ENCODE results near the gene ALX4. TPM values are rescaled to one million over a fixed set of nuclear protein-coding genes. Genes with fewer than 3 reads are reported as not detected.

Gene ALX4
- polyA plus RNA-seq, 1 experiment, result not detected

DNA sequence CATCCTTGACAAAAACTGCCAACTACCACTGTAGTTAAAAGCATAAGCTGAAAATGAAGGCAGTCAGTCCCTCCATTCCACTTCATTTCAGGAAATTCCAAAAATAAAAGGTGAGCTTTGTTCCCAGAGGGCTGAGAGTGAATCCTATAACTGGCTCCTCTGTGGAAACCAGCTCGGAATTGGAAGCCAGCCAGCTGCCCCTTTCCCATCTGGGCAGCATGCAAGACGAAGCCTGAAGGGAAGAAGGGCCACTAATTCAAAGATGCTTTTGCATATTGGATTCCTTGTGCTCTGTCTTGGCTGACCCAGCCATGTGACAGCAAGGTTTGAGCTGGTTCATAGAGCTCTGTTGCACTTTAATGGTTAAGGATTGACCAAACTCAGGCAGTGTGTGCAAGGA lies 83.4 kb downstream of the ALX4 start:
- CTCF ChIA-PET, result no interaction called here
- POLR2A ChIA-PET, result no interaction called here
- TF ChIP-seq, protein P1, sequence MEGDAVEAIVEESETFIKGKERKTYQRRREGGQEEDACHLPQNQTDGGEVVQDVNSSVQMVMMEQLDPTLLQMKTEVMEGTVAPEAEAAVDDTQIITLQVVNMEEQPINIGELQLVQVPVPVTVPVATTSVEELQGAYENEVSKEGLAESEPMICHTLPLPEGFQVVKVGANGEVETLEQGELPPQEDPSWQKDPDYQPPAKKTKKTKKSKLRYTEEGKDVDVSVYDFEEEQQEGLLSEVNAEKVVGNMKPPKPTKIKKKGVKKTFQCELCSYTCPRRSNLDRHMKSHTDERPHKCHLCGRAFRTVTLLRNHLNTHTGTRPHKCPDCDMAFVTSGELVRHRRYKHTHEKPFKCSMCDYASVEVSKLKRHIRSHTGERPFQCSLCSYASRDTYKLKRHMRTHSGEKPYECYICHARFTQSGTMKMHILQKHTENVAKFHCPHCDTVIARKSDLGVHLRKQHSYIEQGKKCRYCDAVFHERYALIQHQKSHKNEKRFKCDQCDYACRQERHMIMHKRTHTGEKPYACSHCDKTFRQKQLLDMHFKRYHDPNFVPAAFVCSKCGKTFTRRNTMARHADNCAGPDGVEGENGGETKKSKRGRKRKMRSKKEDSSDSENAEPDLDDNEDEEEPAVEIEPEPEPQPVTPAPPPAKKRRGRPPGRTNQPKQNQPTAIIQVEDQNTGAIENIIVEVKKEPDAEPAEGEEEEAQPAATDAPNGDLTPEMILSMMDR (IDR thresholded peaks at IDR 0.05; ENCODE audit: low read depth, low read length), result no peak

DNA sequence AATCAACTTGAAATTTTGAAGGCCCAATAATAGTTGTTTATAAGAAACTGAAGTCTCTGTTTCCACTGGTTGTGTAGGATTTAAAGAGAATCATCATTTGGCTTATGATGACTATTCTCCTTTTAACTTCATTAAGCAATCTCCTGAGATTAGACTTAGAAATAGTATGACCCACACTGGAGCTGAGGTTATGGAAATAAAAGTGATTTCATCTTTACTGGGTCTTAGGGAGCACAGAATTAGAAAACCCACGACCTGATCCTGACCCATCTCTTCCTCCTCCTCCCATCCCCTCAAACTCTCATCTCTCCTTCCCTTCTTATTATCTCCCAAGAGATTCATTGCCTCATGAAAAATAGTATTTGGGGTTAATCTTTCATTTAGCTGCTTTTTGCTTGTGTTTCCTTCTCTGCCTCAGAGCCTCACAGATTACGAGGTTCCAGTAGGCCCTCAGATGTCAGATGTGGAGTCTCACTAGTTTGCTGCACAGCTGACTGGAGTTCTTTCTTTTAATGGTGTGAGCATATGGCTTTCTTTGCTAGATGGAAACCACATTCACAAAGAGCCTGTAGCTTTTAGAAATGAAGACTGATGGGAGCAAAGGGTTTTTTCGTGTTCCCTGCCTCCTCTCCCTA lies 85.0 kb downstream of the ALX4 start:
- Histone ChIP-seq H3K9me3 (ENCODE audit: control insufficient read depth, insufficient read depth, low read length) (no peaks in the 10 kb centered on the region), H3K27me3 (ENCODE audit: control insufficient read depth, insufficient read depth, low read length) (no peaks in the 10 kb centered on the region), H3K4me3 (ENCODE audit: low read depth, low read length) (no peak overlapping the region), H3K27ac (ENCODE audit: low read depth, low read length) (no peak overlapping the region)
- no peak for DNase-seq (ENCODE audit: low read depth, low spot score)
- CTCF ChIA-PET, result interaction anchor here (0.6 to 1.6 kb wide), 2 partner anchors 92 to 196 kb away, joined by 3 to 6 read pairs; no protein-coding TSS in a partner anchor
- TF ChIP-seq, protein P1 (IDR thresholded peaks at IDR 0.05; ENCODE audit: low read depth, low read length), result no peak
- POLR2A ChIA-PET, result no interaction called here

More for the DNA sequence above, 83.4 kb downstream of the ALX4 start:
- no peak overlapping the region for H3K27ac ChIP-seq (ENCODE audit: low read depth, low read length)
- no peak overlapping the region for H3K4me3 ChIP-seq (ENCODE audit: low read depth, low read length)
- DNase-seq (ENCODE audit: low read depth, low spot score), result no peak
- H3K9me3 ChIP-seq (ENCODE audit: control insufficient read depth, insufficient read depth, low read length), result no peaks in the 10 kb centered on the region
- no peaks in the 10 kb centered on the region for H3K27me3 ChIP-seq (ENCODE audit: control insufficient read depth, insufficient read depth, low read length)

DNA sequence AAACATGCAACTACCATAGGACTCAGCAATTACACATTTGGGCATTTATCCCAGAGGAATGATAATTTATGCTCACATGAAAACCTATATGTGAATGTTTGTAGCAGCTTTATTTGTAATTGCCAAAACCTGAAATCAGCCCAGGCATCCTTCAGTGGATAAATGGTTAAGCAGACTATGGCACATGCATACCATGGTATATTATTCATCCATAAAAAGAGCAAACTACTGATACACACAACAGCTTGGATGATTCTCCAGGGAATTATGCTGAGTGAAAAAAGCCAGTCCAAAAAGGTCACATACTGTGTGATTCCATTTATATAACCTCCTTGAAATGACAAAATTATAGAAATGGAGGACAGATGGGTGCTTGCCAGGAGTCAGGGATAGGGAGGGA lies 86.7 kb downstream of the ALX4 start:
- DNase-seq (ENCODE audit: low read depth, low spot score), result no peak
- Histone ChIP-seq H3K27ac (ENCODE audit: low read depth, low read length) (no peak overlapping the region), H3K27me3 (ENCODE audit: control insufficient read depth, insufficient read depth, low read length) (no peaks in the 10 kb centered on the region), H3K9me3 (ENCODE audit: control insufficient read depth, insufficient read depth, low read length) (no peaks in the 10 kb centered on the region), H3K4me3 (ENCODE audit: low read depth, low read length) (no peak overlapping the region)
- CTCF ChIA-PET, result no interaction called here
- TF ChIP-seq, protein P1 (IDR thresholded peaks at IDR 0.05; ENCODE audit: low read depth, low read length), result no peak
- POLR2A ChIA-PET, result no interaction called here

DNA sequence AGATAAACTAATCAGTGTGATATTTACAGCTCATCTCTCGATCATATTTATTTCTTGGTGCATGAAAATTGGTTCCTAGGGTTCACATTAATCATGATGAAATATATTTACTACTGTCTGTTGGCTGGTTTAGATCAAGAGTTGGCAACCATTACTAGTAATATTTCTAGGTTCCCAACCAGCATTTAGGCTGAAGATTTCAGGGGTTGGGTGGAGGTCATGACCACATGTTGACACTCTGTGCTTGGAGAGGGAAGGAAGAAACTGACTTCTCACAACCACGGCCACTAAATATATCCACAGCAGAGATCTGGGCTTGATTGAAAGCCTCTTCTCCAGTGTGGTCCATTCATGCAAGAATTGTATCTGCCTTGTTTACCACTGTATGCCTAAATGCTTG lies 87.9 kb downstream of the ALX4 start:
- no peak for DNase-seq (ENCODE audit: low read depth, low spot score)
- CTCF ChIA-PET, result interaction anchor here (1.0 kb wide), 1 partner anchor 14 kb away, joined by 5 read pairs; no protein-coding TSS in a partner anchor
- POLR2A ChIA-PET, result interaction anchor here (0.6 kb wide), 1 partner anchor 303 kb away, joined by 3 read pairs; no protein-coding TSS in a partner anchor

DNA sequence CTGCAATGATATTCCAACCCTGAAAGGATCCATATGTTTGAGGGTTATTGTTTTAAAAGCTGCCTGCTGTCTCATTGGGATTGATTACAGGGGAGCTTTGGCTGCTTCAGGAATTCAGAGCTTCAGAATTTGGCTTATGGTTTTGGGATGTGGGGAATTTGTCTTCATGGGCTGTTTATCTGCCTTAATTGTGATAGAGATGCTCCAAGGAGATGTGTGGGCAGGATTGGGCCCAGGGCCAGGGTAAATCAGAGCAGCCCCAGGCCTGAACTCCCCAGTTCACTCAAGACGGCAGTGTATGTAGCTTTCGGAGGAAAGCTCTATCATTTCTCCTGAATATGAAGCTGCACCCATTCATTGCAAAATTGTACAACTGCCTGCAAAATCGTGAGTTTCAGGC lies 88.5 kb downstream of the ALX4 start:
- DNase-seq (ENCODE audit: low read depth, low spot score), result no peak
- no peak overlapping the region for H3K27ac ChIP-seq (ENCODE audit: low read depth, low read length)
- ChIA-PET CTCF (interaction anchor here (1.0 to 1.6 kb wide), 2 partner anchors 14 to 36 kb away, joined by 3 to 5 read pairs; no protein-coding TSS in a partner anchor), POLR2A (interaction anchor here (0.6 kb wide), 1 partner anchor 303 kb away, joined by 3 read pairs; no protein-coding TSS in a partner anchor)
- H3K4me3 ChIP-seq (ENCODE audit: low read depth, low read length), result no peak overlapping the region
- no peaks in the 10 kb centered on the region for H3K9me3 ChIP-seq (ENCODE audit: control insufficient read depth, insufficient read depth, low read length)
- TF ChIP-seq, protein P1 (IDR thresholded peaks at IDR 0.05; ENCODE audit: low read depth, low read length), result no peak
- no peaks in the 10 kb centered on the region for H3K27me3 ChIP-seq (ENCODE audit: control insufficient read depth, insufficient read depth, low read length)

More for the DNA sequence above, 87.9 kb downstream of the ALX4 start:
- Histone ChIP-seq H3K27ac (ENCODE audit: low read depth, low read length) (no peak overlapping the region), H3K9me3 (ENCODE audit: control insufficient read depth, insufficient read depth, low read length) (no peaks in the 10 kb centered on the region), H3K4me3 (ENCODE audit: low read depth, low read length) (no peak overlapping the region), H3K27me3 (ENCODE audit: control insufficient read depth, insufficient read depth, low read length) (no peaks in the 10 kb centered on the region)
- TF ChIP-seq, protein P1 (IDR thresholded peaks at IDR 0.05; ENCODE audit: low read depth, low read length), result no peak
